Neuron (in vitro differentiated cells): ENCODE measurements around the gene MLC1.

Source experiments
- H2AFZ ChIP-seq: one replicate; pipeline ENCODE4 v1.6.1; 2013; ENCODE audit warnings: low read depth, mild to moderate bottlenecking, inconsistent platforms, low read length, moderate library complexity
- H3K27me3 ChIP-seq: one replicate; pipeline ENCODE4 v1.6.1; 2013; ENCODE audit warnings: low read length; ENCODE audit not compliant: insufficient read depth
- H3K36me3 ChIP-seq: one replicate; pipeline ENCODE4 v1.6.1; 2013; ENCODE audit warnings: low read length; ENCODE audit not compliant: insufficient read depth
- H3K4me1 ChIP-seq: one replicate; pipeline ENCODE4 v1.6.1; 2013; ENCODE audit warnings: low read length; ENCODE audit not compliant: insufficient read depth
- H3K4me3 ChIP-seq: 2 replicates; pipeline ENCODE4 v1.5.1; 2013; ENCODE audit warnings: mild to moderate bottlenecking, low read length, moderate library complexity
- H3K9me3 ChIP-seq: one replicate; pipeline ENCODE4 v1.6.1; 2013; ENCODE audit warnings: low read length

The MLC1 gene

DNA sequence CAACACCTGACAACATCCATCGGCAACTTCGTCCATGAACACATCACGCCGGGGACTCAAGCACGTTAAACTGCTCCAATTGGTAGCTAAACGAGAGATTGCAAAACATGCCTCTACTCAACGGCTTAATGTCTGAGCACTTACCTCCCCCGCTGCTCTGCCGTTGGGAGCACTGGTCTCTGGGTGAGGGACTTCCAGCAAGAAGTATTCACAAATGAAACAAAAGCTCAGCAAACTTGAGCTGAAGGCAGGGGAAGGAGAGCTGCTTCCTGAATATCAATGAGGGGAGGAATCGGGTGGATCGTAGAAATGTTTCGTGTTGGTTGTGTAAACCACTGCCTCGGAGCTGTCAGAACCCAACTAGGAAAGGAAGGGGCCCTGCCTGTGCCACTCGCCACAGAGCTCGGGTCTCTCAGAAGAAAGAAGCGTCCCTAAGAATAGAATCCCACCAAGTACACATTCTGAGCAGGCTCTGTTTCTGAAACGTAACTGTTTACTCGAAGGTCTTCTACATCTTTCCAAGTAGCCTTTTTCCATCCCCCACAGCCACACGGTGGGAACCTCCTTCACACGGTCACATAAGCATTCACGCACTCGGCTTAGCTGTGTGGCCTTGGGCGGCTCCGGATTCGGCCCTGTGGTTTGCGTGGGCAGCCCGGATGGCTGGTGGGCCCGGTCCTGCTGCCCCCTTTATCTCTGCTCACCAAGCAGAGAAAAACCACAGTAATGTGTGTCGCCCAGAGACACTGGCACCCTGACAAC lies at the start of gene MLC1:
TSS of gene MLC1 (minus strand) at position 216 of the 762 bp plus-strand sequence. CDS start 524 bp downstream, outside the sequence.
- no peaks in the 10 kb centered on the region for H3K27me3 ChIP-seq
- H2AFZ ChIP-seq: no peak within 1 kb of the TSS

DNA sequence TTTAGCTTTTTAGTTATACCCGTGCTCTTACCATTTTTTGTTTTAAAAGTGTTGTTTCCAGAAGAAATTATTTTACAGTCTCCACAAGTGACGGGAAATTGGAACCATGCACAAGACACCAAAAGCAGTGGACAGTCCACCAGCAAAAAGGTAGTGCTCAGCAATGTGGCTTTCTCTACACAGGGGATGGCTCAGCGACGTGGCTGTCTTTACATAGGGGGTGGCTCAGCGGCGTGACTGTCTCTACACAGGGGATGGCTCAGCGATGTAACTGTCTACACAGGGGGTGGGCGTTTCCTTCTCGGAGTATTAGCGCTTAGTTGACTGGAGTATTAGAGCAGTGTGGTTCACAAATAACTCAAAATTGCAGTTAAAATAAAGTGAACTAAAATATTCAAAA lies 49.3 kb upstream of the MLC1 start:
- Histone ChIP-seq H3K9me3 (peaks cover 3% of the 10 kb centered on the region), H3K4me1 (peaks cover 3% of the 10 kb centered on the region), H2AFZ (no peak overlapping the region), H3K4me3 (no peak overlapping the region), H3K36me3 (no peaks in the 10 kb centered on the region), H3K27me3 (no peaks in the 10 kb centered on the region)

More for the DNA sequence above, at the start of gene MLC1:
- H3K4me3 ChIP-seq: no peak within 1 kb of the TSS
- H3K9me3 ChIP-seq: peaks cover 2% of the 10 kb centered on the region
- no peaks in the 10 kb centered on the region for H3K36me3 ChIP-seq
- peaks cover 4% of the 10 kb centered on the region for H3K4me1 ChIP-seq

DNA sequence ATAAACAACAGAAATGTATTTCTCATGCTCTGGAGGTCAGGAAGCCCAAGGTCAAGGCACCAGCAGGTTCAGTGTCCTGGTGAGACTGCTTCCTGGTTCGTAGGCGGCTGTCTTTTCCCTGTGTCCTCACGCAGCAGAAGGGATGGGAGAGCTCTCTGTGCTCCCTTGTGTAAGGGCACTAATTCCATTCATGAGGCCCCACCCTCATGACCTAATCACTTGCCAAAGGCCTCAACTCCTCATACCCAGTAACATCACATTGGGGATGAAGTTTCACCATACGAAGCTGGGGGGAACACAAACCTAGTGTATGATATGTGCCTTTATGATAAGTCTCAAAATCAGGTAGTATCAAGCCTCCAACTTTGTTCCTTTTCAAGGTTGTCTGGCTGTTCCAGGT lies 46.7 kb upstream of the MLC1 start:
- no peak overlapping the region for H3K4me3 ChIP-seq
- no peaks in the 10 kb centered on the region for H3K36me3 ChIP-seq
- H3K4me1 ChIP-seq: peaks cover 7% of the 10 kb centered on the region
- H2AFZ ChIP-seq: no peak overlapping the region
- peaks cover 6% of the 10 kb centered on the region for H3K9me3 ChIP-seq
- H3K27me3 ChIP-seq: no peaks in the 10 kb centered on the region

DNA sequence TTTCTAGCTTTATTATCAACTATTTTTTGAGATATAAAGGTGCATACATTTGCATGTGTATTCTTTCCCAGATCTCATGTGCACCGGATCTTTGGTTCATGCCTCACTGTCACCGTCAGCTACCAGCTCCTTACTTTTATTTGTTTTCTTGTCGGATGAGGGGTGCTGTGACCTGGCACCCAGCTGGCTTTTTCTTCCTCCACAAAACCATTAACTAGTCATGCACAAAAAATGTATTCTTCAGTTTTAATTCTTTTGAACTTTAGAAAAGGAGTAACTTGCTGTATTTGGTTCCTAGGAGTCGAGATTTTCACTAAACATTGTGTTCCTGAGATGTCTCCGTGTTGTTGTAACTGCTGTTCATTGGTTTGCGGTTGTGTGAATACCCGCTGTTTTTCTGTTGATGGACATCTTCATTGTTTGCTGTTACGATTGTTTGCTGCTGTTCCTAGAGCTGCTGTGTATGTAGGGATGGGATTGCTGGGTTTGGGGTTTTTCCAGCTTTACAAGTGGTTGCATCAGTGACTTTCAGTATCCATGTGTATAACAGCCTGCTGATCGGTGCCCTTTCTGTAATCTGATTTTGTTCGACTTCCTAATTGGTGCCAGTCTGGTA lies 44.0 kb upstream of the MLC1 start:
- Histone ChIP-seq H3K9me3 (peaks cover 6% of the 10 kb centered on the region), H3K4me1 (peaks cover 7% of the 10 kb centered on the region), H2AFZ (no peak overlapping the region), H3K36me3 (no peaks in the 10 kb centered on the region), H3K4me3 (no peak overlapping the region), H3K27me3 (peaks cover 2% of the 10 kb centered on the region)

DNA sequence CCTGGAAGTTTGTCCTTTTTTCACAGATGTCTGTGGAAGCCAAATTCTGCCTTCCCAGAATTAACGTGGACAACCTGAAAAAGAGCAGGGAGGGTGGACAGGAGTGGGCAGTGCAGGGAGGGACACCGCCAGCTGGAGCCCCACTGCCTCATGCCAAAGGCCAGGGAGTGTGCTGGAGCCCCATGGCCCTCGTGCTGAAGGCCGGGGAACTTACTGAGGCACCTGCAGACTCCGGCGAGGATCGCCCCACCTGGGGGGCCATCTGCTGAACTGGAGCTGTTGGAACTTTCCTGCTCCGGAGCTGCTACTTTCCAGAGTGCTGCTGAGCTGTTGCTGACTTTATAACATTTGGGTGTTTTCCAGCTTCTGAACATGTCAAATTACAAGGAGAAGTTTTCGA lies 39.8 kb upstream of the MLC1 start:
- H3K27me3 ChIP-seq: peaks cover 2% of the 10 kb centered on the region
- no peaks in the 10 kb centered on the region for H3K36me3 ChIP-seq
- no peak overlapping the region for H2AFZ ChIP-seq
- peaks cover 7% of the 10 kb centered on the region for H3K4me1 ChIP-seq
- peaks cover 7% of the 10 kb centered on the region for H3K9me3 ChIP-seq
- H3K4me3 ChIP-seq: no peak overlapping the region

DNA sequence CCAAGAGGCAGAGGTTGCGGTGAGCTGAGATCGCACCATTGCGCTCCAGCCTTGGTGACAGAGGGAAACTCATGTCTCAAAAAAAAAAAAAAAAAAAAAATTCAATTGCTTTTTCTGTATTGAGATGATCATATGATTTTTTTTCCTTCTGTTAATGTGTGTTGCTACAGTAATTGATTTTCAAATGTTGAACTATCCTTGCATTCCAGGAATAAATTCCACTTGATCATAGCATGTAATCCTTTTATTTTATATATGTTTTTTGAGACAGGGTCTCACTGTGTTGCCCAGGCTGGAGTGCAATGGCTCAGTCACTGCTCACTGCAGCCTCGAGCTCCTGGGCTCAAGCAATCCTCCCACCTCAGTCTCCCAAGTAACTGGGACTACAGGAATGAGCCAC lies 37.9 kb upstream of the MLC1 start:
- H3K27me3 ChIP-seq: peaks cover 14% of the 10 kb centered on the region
- no peak overlapping the region for H3K4me3 ChIP-seq
- peaks cover 7% of the 10 kb centered on the region for H3K9me3 ChIP-seq
- peaks cover 5% of the 10 kb centered on the region for H3K4me1 ChIP-seq
- no peak overlapping the region for H2AFZ ChIP-seq
- no peaks in the 10 kb centered on the region for H3K36me3 ChIP-seq

DNA sequence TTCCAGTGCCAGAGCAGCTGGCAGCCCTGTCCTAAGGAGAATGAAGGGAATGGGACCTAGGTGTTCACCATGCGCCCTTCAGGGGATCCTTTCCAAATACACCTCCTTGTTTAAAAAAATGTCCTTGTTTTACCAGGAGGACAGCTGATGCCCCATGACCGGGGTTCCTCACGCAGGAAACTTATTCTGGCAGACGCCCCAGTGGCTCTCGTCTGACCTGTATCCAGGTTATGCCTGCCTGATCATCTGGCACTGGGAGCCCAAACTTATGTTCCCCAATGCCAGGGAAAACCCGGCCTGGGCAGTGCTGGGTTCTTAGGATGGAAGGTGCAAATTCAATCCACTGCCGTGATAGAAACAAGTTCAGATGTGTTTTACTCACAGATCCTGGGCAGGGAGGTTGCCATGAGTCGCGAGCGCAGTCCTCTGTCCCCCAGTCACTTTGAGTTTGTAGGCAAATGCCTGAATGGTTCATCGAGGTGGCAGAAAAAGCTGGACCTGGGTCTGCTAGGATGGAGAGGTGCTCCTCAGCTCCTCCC lies 36.0 kb upstream of the MLC1 start:
- peaks cover 14% of the 10 kb centered on the region for H3K27me3 ChIP-seq
- H3K4me1 ChIP-seq: peaks cover 5% of the 10 kb centered on the region
- H2AFZ ChIP-seq: no peak overlapping the region
- peaks cover 4% of the 10 kb centered on the region for H3K9me3 ChIP-seq
- no peaks in the 10 kb centered on the region for H3K36me3 ChIP-seq
- no peak overlapping the region for H3K4me3 ChIP-seq

DNA sequence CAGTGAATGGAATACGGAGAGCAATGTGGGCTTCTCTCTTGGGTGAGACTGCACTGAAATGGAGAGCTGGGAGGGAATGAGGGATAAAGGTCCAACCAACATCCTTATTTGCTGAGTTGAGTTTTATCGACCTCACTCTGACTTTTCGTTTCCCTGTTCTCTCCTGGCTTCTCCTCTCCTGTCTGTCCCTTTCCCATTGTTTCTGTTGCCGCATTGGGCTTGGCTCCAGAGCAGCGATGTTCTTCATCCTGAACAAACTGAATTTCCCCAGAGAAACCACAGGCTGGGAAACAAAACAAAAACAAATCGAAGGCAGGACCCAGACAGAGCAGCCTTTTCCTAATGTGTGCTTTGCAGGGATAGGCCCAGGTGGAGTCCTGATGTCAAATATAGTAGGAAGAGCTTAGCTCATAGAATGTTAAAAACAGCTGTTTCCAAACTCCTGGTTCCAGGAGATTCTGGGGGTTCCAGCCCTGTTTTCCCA lies 34.6 kb upstream of the MLC1 start:
- H3K36me3 ChIP-seq: no peaks in the 10 kb centered on the region
- peaks cover 4% of the 10 kb centered on the region for H3K9me3 ChIP-seq

DNA sequence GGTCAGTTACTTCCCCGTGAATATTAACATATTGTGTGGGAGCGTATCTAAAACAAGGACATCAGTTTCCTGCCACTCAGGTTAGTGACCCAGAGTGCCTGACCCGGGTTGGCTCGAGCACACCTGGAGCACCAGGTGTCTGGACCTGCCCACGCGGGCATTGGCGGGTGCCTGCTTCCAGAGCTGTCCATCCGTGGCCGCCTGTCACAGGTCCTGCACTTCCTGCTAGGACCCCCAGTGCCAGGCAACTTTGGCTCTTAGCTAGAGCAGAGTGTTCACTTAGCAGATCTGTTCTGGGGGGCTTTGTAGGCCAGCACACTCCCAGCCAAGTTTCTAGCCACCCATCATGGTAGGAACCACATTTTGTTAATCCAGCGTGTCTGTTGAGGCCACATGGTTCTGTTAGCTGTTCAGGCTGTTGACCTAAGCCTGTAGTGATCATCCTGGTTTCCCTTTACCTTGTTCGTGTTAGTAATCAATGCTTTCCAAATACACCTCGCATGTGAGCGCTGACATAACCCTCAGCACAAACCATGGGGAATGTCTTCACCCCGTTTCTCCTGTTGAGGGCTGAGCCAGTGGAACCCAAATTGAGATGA lies 34.0 kb upstream of the MLC1 start:
- peaks cover 13% of the 10 kb centered on the region for H3K4me1 ChIP-seq
- H2AFZ ChIP-seq: no peak overlapping the region
- no peak overlapping the region for H3K4me3 ChIP-seq
- H3K9me3 ChIP-seq: peaks cover 4% of the 10 kb centered on the region
- H3K36me3 ChIP-seq: no peaks in the 10 kb centered on the region
- peaks cover 12% of the 10 kb centered on the region for H3K27me3 ChIP-seq

More for the DNA sequence above, 34.6 kb upstream of the MLC1 start:
- Histone ChIP-seq H3K27me3 (peaks cover 12% of the 10 kb centered on the region), H3K4me3 (no peak overlapping the region), H3K4me1 (peaks cover 8% of the 10 kb centered on the region), H2AFZ (no peak overlapping the region)

DNA sequence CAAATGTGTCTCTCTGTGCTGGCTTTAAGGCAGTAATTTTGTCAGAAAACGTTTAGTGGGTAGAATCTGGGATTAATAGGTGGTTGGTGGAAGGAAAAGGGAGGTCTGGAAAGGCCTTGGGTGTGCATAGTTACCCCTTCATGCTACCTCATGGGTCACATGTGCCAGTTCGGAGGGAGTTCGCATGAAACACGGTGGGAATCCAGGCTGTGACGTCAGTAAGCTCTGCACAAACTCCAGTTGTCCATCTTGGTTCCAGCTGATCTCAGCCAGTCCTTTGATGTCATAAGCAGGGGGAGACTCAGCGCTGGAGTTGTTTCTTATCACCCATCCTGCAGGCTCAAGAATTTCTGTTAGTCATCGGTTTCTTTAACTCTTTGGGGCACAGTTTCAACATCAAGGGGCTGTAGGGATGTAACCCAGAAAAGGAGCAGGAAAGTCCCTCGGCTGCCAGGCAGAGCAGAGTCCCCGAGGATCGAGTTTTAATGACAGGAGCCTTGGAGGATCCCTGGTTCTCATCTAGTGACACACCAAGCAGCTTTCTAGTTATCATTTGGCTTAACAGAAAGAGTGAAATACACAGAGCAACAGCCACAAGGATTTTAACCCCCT lies 33.4 kb upstream of the MLC1 start:
- no peaks in the 10 kb centered on the region for H3K36me3 ChIP-seq
- H3K9me3 ChIP-seq: peaks cover 4% of the 10 kb centered on the region
- peaks cover 12% of the 10 kb centered on the region for H3K27me3 ChIP-seq
- H3K4me3 ChIP-seq: no peak overlapping the region
- H3K4me1 ChIP-seq: peaks cover 14% of the 10 kb centered on the region
- no peak overlapping the region for H2AFZ ChIP-seq

DNA sequence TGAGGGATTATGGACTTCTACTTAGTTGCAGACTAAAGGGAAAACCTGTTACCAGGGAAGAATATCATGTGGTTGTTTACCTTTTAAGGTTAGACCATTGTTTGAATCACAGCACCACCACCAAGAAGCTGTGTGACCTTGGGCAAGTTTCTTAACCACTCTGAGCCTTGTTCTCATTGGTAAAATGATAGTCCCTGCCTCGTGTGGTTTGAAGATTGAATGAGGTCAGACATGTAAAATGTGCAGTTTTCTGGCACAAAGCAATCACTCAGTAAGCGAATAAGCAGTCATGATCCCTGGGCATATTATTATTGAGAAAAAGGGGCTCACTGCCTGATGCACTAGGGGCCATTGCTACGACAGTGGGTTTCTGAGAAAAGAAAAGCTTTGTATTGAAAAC lies 32.9 kb upstream of the MLC1 start:
- peaks cover 14% of the 10 kb centered on the region for H3K4me1 ChIP-seq
- no peak overlapping the region for H3K4me3 ChIP-seq
- H3K36me3 ChIP-seq: no peaks in the 10 kb centered on the region
- peaks cover 4% of the 10 kb centered on the region for H3K9me3 ChIP-seq
- H3K27me3 ChIP-seq: peaks cover 12% of the 10 kb centered on the region
- no peak overlapping the region for H2AFZ ChIP-seq

DNA sequence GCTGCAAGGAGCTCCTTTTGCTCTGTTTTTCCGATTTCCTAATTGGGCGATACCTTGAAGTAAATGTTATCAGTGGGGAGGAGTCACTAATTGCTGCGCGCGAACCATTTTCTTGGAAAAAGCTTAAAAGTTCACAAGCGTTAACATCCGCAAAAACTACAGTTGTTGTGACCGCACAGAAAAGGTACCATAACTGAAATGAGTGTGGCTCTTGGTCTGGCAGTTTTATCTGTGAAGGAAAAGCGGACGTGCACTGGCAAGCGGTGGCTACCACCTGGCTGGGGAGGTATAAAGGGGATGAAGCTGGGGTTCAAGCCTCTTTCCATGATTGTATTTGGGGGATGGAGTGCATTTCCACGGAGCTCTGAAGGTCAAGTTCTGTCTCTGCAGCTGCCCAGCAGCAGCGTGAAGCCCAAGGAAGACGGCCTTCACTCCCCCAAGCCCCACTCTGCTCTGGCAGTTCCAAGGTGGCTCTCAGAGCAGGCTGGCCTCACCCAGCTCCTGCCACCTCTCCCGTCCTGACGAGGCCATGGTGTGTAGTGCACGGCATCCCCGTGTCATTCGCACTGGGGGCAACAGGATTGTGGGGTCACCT lies 32.0 kb upstream of the MLC1 start:
- Histone ChIP-seq H3K9me3 (peaks cover 2% of the 10 kb centered on the region), H2AFZ (no peak overlapping the region), H3K27me3 (peaks cover 16% of the 10 kb centered on the region), H3K36me3 (no peaks in the 10 kb centered on the region), H3K4me3 (no peak overlapping the region), H3K4me1 (peaks cover 14% of the 10 kb centered on the region)
